NB4 (cell line): ENCODE results near the gene XAF1.

ENCODE experiments used
- CTCF ChIP-seq: IDR thresholded peaks from one replicate; pipeline ENCODE4 v1.5.1; 2012; ENCODE audit warnings: low read depth, low read length
- POLR2A ChIP-seq: IDR thresholded peaks from 2 replicates; pipeline ENCODE4 v1.6.1; 2011; ENCODE audit warnings: mild to moderate bottlenecking; ENCODE audit not compliant: insufficient read length; ENCODE audit errors: extremely low read depth
- TF ChIP-seq, protein P1 (sequence below): IDR thresholded peaks from 2 replicates; pipeline ENCODE4 v1.6.1; 2011; ENCODE audit warnings: low read depth, low read length

GRCh38 chr17:6706996-6707395, 48.9 kb upstream of the XAF1 start:
- TF ChIP-seq CTCF, result no peak
- no peak for TF ChIP-seq POLR2A
- TF ChIP-seq, protein P1, sequence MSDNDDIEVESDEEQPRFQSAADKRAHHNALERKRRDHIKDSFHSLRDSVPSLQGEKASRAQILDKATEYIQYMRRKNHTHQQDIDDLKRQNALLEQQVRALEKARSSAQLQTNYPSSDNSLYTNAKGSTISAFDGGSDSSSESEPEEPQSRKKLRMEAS, result no peak
